ENCODE measurements around the gene RASAL3. TPM values are rescaled to one million over a fixed set of nuclear protein-coding genes. Genes with fewer than 3 reads are reported as not detected.

RASAL3 gene
- total RNA-seq, 8 experiments from 2014 or later = 0.16 to 1.6 (median 0.48) TPM; not detected in 2

- WGBS, 10 experiments = 45 to 80% (median 65%) methylated on average over 2 to 10 of the region's 12 CpGs; no CpG with 5 or more reads in 3 of the 10 experiments
- in situ Hi-C loops (cut with MboI; ENCODE audit: low pct_unique_long_range_greater_than_20kb in 2 of 9, low sequenced_read_pairs in 9 of 9, unreplicated experiment in 9 of 9) = no loop called here
- no peak overlapping the region for H3K27ac ChIP-seq
- H3K4me1 ChIP-seq (replicated peaks in 1 of 2) = no peaks in the 10 kb centered on the region
- H3K4me3 ChIP-seq = no peak overlapping the region
- no peak for ATAC-seq (replicated peaks in 6 of 8)
These were observed 4.5 kb upstream of the RASAL3 start for GRCh38 chr19:15468675-15469512.

- Histone ChIP-seq H3K4me3 (no peak overlapping the region), H3K27ac (no peak overlapping the region), H3K4me1 (replicated peaks in 1 of 2) (no peaks in the 10 kb centered on the region)
- 58 to 88% (median 68%) methylated on average over 1 to 6 of the region's 6 CpGs; no CpG with 5 or more reads in 3 of the 10 experiments for WGBS, 10 experiments
- in situ Hi-C loops (cut with MboI; ENCODE audit: low pct_unique_long_range_greater_than_20kb in 2 of 9, low sequenced_read_pairs in 9 of 9, unreplicated experiment in 9 of 9) = no loop called here
- no peak for ATAC-seq (replicated peaks in 6 of 8)
These were observed 3.4 kb upstream of the RASAL3 start for GRCh38 chr19:15467734-15468214.

- H3K4me3 ChIP-seq = no peak overlapping the region
- no peak for ATAC-seq (replicated peaks in 6 of 8)
- no peaks in the 10 kb centered on the region for H3K4me1 ChIP-seq (replicated peaks in 1 of 2)
- H3K27ac ChIP-seq = no peak overlapping the region
- 0 to 42% (median 24%) methylated on average over 1 to 7 of the region's 8 CpGs for WGBS, 10 experiments
- in situ Hi-C loops (cut with MboI; ENCODE audit: low pct_unique_long_range_greater_than_20kb in 2 of 9, low sequenced_read_pairs in 9 of 9, unreplicated experiment in 9 of 9) = no loop called here
These were observed 2.7 kb upstream of the RASAL3 start for GRCh38 chr19:15466851-15467733.

GRCh38 chr19:15463861-15464371 lies 428 bp downstream of the RASAL3 start:
- ATAC-seq (replicated peaks in 6 of 8) = no peak
- no peak overlapping the region for H3K4me3 ChIP-seq
- H3K27ac ChIP-seq = no peak overlapping the region
- 0 to 61% (median 57%) methylated on average over 1 to 12 of the region's 25 CpGs; no CpG with 5 or more reads in 7 of the 10 experiments for WGBS, 10 experiments
- in situ Hi-C loops (cut with MboI; ENCODE audit: low pct_unique_long_range_greater_than_20kb in 2 of 9, low sequenced_read_pairs in 9 of 9, unreplicated experiment in 9 of 9) = no loop called here
- H3K4me1 ChIP-seq (replicated peaks in 1 of 2) = no peaks in the 10 kb centered on the region

GRCh38 chr19:15461694-15462093 lies 2.6 kb downstream of the RASAL3 start:
- no peak overlapping the region for H3K4me3 ChIP-seq
- WGBS, 10 experiments = no CpG with 5 or more reads among the region's 2 CpGs
- no peak overlapping the region for H3K27ac ChIP-seq
- H3K4me1 ChIP-seq (replicated peaks in 1 of 2) = peaks cover 0 to 8% of the 10 kb centered on the region in 2 donors
- no peak for ATAC-seq (replicated peaks in 6 of 8)
- in situ Hi-C loops (cut with MboI; ENCODE audit: low pct_unique_long_range_greater_than_20kb in 2 of 9, low sequenced_read_pairs in 9 of 9, unreplicated experiment in 9 of 9) = no loop called here

GRCh38 chr19:15457701-15458484 lies 6.5 kb downstream of the RASAL3 start:
- peak in 2 of 8 experiments; percentile 3 to 8 for ATAC-seq (replicated peaks in 6 of 8)
- peaks cover 2 to 8% of the 10 kb centered on the region in 2 donors for H3K4me1 ChIP-seq (replicated peaks in 1 of 2)
- peak overlapping the region; percentile 13 to 31 (median 24) for H3K4me3 ChIP-seq
- in situ Hi-C loops (cut with MboI; ENCODE audit: low pct_unique_long_range_greater_than_20kb in 2 of 9, low sequenced_read_pairs in 9 of 9, unreplicated experiment in 9 of 9) = no loop called here
- 0 to 80% (median 10%) methylated on average over 1 to 11 of the region's 54 CpGs; no CpG with 5 or more reads in 5 of the 10 experiments for WGBS, 10 experiments
- no peak overlapping the region for H3K27ac ChIP-seq

GRCh38 chr19:15456871-15457700 lies 7.3 kb downstream of the RASAL3 start:
- Histone ChIP-seq H3K4me3 (peak overlapping the region; percentile 13 to 31 (median 24)), H3K4me1 (replicated peaks in 1 of 2) (peaks cover 2 to 8% of the 10 kb centered on the region in 2 donors), H3K27ac (no peak overlapping the region)
- in situ Hi-C loops (cut with MboI; ENCODE audit: low pct_unique_long_range_greater_than_20kb in 2 of 9, low sequenced_read_pairs in 9 of 9, unreplicated experiment in 9 of 9) = no loop called here
- WGBS, 10 experiments = no CpG with 5 or more reads among the region's 86 CpGs
- ATAC-seq (replicated peaks in 6 of 8) = peak in 6 of 8 experiments; percentile 5 to 77 (median 69)

GRCh38 chr19:15456441-15456840 lies 7.9 kb downstream of the RASAL3 start:
- WGBS, 10 experiments = 0 to 20% (median 10%) methylated on average over 1 to 8 of the region's 14 CpGs; no CpG with 5 or more reads in 7 of the 10 experiments
- Histone ChIP-seq H3K4me3 (peak overlapping the region in 2 of 5 donors; percentile 23 to 30), H3K4me1 (replicated peaks in 1 of 2) (peaks cover 2 to 8% of the 10 kb centered on the region in 2 donors), H3K27ac (no peak overlapping the region)
- in situ Hi-C loops (cut with MboI; ENCODE audit: low pct_unique_long_range_greater_than_20kb in 2 of 9, low sequenced_read_pairs in 9 of 9, unreplicated experiment in 9 of 9) = no loop called here
- ATAC-seq (replicated peaks in 6 of 8) = no peak

- Histone ChIP-seq H3K27ac (no peak overlapping the region), H3K4me3 (no peak overlapping the region), H3K4me1 (replicated peaks in 1 of 2) (peaks cover 2 to 8% of the 10 kb centered on the region in 2 donors)
- ATAC-seq (replicated peaks in 6 of 8) = no peak
- 54 to 90% (median 76%) methylated on average over 2 to 5 of the region's 9 CpGs; no CpG with 5 or more reads in 6 of the 10 experiments for WGBS, 10 experiments
- in situ Hi-C loops (cut with MboI; ENCODE audit: low pct_unique_long_range_greater_than_20kb in 2 of 9, low sequenced_read_pairs in 9 of 9, unreplicated experiment in 9 of 9) = no loop called here
These were observed 8.3 kb downstream of the RASAL3 start for GRCh38 chr19:15455996-15456395.

GRCh38 chr19:15453906-15454860 lies 10.2 kb downstream of the RASAL3 start:
- no peak overlapping the region for H3K27ac ChIP-seq
- no peak overlapping the region for H3K4me3 ChIP-seq
- 0 to 78% (median 67%) methylated on average over 1 to 6 of the region's 17 CpGs; no CpG with 5 or more reads in 5 of the 10 experiments for WGBS, 10 experiments
- H3K4me1 ChIP-seq (replicated peaks in 1 of 2) = peaks cover 2 to 11% of the 10 kb centered on the region in 2 donors
- in situ Hi-C loops (cut with MboI; ENCODE audit: low pct_unique_long_range_greater_than_20kb in 2 of 9, low sequenced_read_pairs in 9 of 9, unreplicated experiment in 9 of 9) = no loop called here
- ATAC-seq (replicated peaks in 6 of 8) = no peak

Data from motor neuron (in vitro differentiated cells).